IgD-negative memory B cell (primary cell): ENCODE data around the gene KIF15. TPM values are rescaled to one million over a fixed set of nuclear protein-coding genes. Genes with fewer than 3 reads are reported as not detected.

Source experiments
- H3K27ac Mint-ChIP-seq, 3 donors: one replicate each; pipeline ENCODE4 v1.8.0; 2020 to 2022; ENCODE audit warnings: mild to moderate bottlenecking in 3 of 3, mixed read lengths in 3 of 3, moderate library complexity in 1 of 3
- H3K27me3 Mint-ChIP-seq: one replicate; pipeline ENCODE4 v1.8.0; 2021; ENCODE audit warnings: mixed read lengths
- H3K36me3 Mint-ChIP-seq: one replicate; pipeline ENCODE4 v1.8.0; 2020; ENCODE audit warnings: mild to moderate bottlenecking, mixed read lengths
- H3K4me1 Mint-ChIP-seq, 3 donors: one replicate each; pipeline ENCODE4 v1.8.0; 2020 to 2022; ENCODE audit warnings: mixed read lengths in 3 of 3, mild to moderate bottlenecking in 1 of 3
- H3K4me3 Mint-ChIP-seq, 4 donors: one replicate each; pipeline ENCODE4 v1.8.0; 2020 to 2022; ENCODE audit warnings: mild to moderate bottlenecking in 4 of 4, mixed read lengths in 4 of 4, moderate library complexity in 3 of 4
- H3K9me3 Mint-ChIP-seq, 3 donors: one replicate each; pipeline ENCODE4 v1.8.0; 2020 to 2021; ENCODE audit warnings: mixed read lengths in 3 of 3, mild to moderate bottlenecking in 1 of 3
- polyA plus RNA-seq: library from polyadenylated mRNA; unstranded; fragments of 300-500 nt; fragmentation: Illumina TruSeq; gene quantifications from one replicate; pipeline ENCODE4 v1.2.3, GENCODE V29; 2021

The KIF15 gene, protein sequence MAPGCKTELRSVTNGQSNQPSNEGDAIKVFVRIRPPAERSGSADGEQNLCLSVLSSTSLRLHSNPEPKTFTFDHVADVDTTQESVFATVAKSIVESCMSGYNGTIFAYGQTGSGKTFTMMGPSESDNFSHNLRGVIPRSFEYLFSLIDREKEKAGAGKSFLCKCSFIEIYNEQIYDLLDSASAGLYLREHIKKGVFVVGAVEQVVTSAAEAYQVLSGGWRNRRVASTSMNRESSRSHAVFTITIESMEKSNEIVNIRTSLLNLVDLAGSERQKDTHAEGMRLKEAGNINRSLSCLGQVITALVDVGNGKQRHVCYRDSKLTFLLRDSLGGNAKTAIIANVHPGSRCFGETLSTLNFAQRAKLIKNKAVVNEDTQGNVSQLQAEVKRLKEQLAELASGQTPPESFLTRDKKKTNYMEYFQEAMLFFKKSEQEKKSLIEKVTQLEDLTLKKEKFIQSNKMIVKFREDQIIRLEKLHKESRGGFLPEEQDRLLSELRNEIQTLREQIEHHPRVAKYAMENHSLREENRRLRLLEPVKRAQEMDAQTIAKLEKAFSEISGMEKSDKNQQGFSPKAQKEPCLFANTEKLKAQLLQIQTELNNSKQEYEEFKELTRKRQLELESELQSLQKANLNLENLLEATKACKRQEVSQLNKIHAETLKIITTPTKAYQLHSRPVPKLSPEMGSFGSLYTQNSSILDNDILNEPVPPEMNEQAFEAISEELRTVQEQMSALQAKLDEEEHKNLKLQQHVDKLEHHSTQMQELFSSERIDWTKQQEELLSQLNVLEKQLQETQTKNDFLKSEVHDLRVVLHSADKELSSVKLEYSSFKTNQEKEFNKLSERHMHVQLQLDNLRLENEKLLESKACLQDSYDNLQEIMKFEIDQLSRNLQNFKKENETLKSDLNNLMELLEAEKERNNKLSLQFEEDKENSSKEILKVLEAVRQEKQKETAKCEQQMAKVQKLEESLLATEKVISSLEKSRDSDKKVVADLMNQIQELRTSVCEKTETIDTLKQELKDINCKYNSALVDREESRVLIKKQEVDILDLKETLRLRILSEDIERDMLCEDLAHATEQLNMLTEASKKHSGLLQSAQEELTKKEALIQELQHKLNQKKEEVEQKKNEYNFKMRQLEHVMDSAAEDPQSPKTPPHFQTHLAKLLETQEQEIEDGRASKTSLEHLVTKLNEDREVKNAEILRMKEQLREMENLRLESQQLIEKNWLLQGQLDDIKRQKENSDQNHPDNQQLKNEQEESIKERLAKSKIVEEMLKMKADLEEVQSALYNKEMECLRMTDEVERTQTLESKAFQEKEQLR (N-terminal part only)
- polyA plus RNA-seq = 0.60 TPM

DNA sequence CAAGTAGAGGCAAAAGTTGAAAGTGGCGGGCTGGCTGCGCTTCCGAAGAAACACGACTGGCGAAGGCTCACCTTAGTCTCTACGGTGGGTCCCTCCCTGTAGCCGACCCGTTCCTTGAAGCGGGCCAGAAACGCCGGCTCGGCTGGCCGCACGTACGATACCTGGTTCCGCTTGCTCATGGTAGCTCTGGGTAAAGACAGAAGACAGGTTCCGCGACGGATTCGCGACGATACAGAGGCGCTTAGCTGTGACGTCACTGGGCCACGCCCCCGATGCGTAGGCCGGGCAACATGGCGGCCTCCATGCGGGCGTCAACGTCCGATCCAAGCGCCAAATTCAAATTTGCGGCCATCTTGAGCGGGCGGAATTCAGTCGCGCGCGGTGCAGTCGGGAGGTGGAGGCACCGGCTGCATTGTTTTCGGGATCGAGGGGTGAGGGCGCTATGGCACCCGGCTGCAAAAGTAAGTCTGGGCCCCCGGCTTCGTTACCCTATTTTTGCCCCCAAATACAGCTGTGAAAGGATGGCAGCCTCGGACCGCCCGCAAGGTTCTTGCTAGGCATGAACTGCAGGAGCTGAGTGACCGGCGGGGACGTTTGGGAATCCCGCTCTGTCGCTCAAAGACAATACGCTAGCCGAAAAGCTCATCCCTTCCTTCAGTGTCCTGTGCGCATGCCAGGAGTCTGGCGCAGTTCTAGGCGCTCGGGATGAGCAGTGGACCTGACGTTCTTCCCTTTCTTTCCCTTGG lies at the start of gene KIF15, which contains the start of gene KIAA1143:
TSS of gene KIF15 (plus strand) at position 371 of the 746 bp plus-strand sequence. CDS start at position 443, 72 bp downstream.
TSS of gene KIAA1143 (minus strand) at position 196 of the 746 bp plus-strand sequence. CDS start at position 179, 17 bp downstream.
- peak within 1 kb of the TSS; percentile 88 to 99 (median 92) for H3K4me3 Mint-ChIP-seq
- peaks cover 14% of the 10 kb centered on the region for H3K36me3 Mint-ChIP-seq
- no peaks in the 10 kb centered on the region for H3K27me3 Mint-ChIP-seq

DNA sequence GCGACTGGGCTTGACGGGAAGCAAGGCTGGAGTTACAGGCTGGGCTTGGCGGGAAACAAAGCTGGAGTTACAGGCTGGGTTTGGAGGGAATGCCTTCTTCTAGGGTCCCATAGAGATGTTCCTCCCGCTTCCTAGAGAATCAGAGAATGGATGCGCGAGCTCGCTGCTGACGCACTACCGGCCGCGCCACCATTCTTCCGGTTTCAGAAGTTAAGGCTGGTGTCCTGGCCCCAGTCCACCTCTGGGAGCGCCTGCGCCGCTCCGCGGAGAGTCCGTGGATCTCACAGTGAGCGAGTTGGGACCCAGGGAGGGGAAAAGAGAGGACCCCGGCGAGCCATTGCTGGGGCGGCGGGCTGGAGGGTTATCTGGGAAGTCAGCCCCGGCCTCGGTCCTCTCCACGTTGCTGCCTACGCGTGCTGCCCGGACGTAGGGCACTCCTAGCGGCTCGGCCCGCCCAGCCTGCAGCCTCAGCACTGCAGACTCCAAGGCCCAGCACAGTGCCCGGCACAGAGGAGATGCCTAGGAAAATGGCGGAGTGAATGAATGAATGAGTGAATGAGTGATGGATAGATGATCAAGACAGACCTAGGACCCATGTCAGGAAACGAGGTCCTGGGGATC lies 49.0 kb upstream of the KIF15 start, which contains the start of gene ZNF502:
TSS of gene ZNF502 (plus strand) at position 206 of the 621 bp plus-strand sequence. CDS start 7,602 bp downstream, outside the sequence.
- H3K4me3 Mint-ChIP-seq = peak within 1 kb of the TSS; percentile 92 to 96 (median 92)
- H3K9me3 Mint-ChIP-seq = peaks cover 13 to 30% (median 28%) of the 10 kb centered on the region in 3 donors
- H3K27ac Mint-ChIP-seq = peak within 1 kb of the TSS in 2 of 3 donors; percentile 47 to 71
- peaks cover 0 to 11% (median 8%) of the 10 kb centered on the region in 3 donors for H3K4me1 Mint-ChIP-seq
- peaks cover 8% of the 10 kb centered on the region for H3K27me3 Mint-ChIP-seq
- H3K36me3 Mint-ChIP-seq = peaks cover 5% of the 10 kb centered on the region

More for the DNA sequence above, at the start of gene KIF15, which contains the start of gene KIAA1143:
- H3K4me1 Mint-ChIP-seq = peaks cover 20 to 32% (median 24%) of the 10 kb centered on the region in 3 donors
- H3K27ac Mint-ChIP-seq = peak within 1 kb of the TSS; percentile 81 to 93 (median 91)
- peaks cover 5 to 11% (median 5%) of the 10 kb centered on the region in 3 donors for H3K9me3 Mint-ChIP-seq

DNA sequence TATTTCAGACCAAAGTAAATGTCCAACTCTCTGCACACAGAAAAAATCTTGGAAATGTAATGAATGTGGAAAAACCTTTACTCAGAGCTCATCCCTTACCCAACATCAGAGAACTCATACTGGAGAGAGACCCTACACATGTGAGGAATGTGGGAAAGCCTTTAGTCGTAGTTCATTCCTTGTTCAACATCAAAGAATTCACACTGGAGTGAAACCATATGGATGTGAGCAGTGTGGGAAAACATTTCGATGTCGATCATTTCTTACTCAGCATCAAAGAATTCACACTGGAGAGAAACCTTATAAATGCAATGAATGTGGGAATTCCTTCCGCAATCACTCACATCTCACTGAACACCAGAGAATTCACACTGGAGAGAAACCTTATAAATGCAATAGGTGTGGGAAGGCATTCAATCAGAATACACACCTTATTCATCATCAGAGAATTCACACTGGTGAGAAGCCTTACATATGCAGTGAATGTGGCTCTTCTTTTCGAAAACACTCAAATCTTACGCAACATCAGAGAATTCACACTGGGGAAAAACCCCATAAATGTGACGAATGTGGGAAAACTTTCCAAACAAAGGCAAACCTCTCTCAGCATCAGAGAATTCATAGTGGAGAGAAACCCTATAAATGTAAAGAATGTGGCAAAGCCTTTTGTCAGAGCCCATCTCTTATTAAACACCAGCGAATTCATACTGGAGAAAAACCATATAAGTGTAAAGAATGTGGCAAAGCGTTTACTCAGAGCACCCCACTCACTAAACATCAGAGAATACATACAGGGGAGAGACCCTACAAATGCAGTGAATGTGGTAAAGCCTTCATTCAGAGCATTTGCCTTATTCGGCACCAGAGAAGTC lies 40.1 kb upstream of the KIF15 start:
- peaks cover 20 to 61% (median 53%) of the 10 kb centered on the region in 3 donors for H3K9me3 Mint-ChIP-seq
- peaks cover 12% of the 10 kb centered on the region for H3K36me3 Mint-ChIP-seq
- H3K4me3 Mint-ChIP-seq = no peak overlapping the region

DNA sequence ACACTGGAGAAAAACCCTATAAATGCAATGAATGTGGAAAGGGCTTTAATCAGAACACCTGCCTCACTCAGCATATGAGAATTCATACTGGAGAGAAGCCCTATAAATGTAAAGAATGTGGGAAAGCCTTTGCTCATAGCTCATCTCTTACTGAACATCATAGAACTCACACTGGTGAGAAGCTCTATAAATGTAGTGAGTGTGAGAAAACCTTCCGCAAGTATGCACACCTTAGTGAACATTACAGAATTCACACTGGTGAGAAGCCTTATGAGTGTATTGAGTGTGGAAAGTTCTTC lies 39.5 kb upstream of the KIF15 start:
- peaks cover 20 to 55% (median 49%) of the 10 kb centered on the region in 3 donors for H3K9me3 Mint-ChIP-seq
- no peak overlapping the region for H3K4me3 Mint-ChIP-seq
- H3K27ac Mint-ChIP-seq = no peak overlapping the region
- H3K36me3 Mint-ChIP-seq = peaks cover 12% of the 10 kb centered on the region
- no peaks in the 10 kb centered on the region for H3K27me3 Mint-ChIP-seq
- H3K4me1 Mint-ChIP-seq = no peaks in the 10 kb centered on the region

More for the DNA sequence above, 40.1 kb upstream of the KIF15 start:
- Mint-ChIP-seq H3K27me3 (no peaks in the 10 kb centered on the region), H3K27ac (no peak overlapping the region), H3K4me1 (no peaks in the 10 kb centered on the region)

DNA sequence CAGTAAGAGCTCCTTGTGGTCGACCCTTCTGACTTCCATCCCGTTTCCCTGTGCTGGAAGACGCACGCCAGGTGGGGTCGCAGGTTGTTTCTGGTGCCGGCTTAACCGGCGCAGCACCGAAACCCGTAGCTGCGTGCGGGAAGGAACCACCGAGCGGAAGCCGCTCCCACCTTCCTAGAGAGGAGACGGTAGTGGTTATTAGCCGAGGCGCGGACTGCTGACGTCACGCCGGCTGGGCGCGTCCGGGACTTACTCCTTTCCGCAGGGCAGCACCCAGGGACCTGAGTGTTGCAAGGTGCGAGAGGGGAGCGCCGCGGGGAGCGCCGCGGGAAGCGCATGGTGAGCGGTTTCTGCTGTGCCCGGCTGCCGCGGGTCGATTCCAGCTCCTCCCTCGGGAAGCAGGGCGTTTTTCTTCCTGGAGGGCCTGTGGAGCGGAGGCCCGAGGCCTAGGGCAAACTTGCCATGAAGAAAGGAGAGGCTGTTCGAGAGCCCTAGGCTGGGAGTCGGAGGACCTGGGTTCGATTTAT lies 32.1 kb upstream of the KIF15 start, which contains the start of gene ZNF501:
TSS of gene ZNF501 (plus strand) at position 252 of the 527 bp plus-strand sequence. CDS start 4,787 bp downstream, outside the sequence.
- H3K4me1 Mint-ChIP-seq = peaks cover 5 to 9% (median 7%) of the 10 kb centered on the region in 3 donors
- H3K27me3 Mint-ChIP-seq = no peaks in the 10 kb centered on the region
- H3K9me3 Mint-ChIP-seq = peaks cover 22 to 59% (median 36%) of the 10 kb centered on the region in 3 donors
- H3K4me3 Mint-ChIP-seq = peak within 1 kb of the TSS; percentile 95 to 100 (median 96)
- H3K36me3 Mint-ChIP-seq = peaks cover 18% of the 10 kb centered on the region
- peak within 1 kb of the TSS; percentile 90 to 95 (median 91) for H3K27ac Mint-ChIP-seq

DNA sequence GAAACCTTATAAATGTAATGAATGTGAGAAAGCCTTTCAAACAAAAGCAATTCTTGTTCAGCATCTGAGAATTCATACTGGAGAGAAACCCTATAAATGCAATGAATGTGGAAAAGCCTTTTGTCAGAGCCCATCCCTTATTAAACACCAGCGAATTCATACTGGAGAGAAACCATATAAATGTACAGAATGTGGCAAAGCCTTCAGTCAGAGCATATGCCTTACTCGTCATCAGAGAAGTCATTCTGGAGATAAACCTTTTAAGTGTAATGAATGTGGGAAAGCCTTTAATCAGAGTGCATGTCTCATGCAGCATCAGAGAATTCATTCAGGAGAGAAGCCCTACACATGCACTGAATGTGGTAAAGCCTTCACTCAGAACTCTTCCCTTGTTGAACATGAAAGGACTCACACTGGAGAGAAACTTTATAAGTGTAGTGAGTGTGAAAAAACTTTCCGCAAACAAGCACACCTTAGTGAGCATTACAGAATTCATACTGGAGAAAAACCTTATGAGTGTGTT lies 26.9 kb upstream of the KIF15 start:
- Mint-ChIP-seq H3K4me1 (peaks cover 0 to 5% (median 0%) of the 10 kb centered on the region in 3 donors), H3K27me3 (no peaks in the 10 kb centered on the region), H3K27ac (no peak overlapping the region), H3K4me3 (no peak overlapping the region), H3K36me3 (peaks cover 25% of the 10 kb centered on the region), H3K9me3 (peaks cover 22 to 62% (median 25%) of the 10 kb centered on the region in 3 donors)

DNA sequence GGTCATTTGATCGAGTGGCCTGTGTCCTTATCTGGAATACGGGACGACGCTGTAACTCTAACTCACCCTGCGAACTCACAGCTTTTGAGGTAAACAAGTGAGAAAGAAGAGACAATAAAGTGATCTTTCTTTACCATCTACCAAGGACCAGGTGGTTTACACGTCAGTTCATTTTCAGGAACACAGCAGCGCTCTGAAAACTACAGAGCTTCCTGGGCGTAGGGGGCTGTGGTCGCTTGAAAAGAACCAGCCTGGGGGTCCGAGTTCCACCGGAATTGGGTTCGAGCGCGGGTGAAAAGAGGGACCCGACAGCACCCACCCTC lies 532 bp upstream of the KIF15 start:
- H3K27ac Mint-ChIP-seq = peak overlapping the region; percentile 81 to 93 (median 91)
- H3K4me1 Mint-ChIP-seq = peaks cover 20 to 32% (median 24%) of the 10 kb centered on the region in 3 donors
- peak overlapping the region; percentile 88 to 99 (median 92) for H3K4me3 Mint-ChIP-seq
- H3K27me3 Mint-ChIP-seq = no peaks in the 10 kb centered on the region
- peaks cover 5 to 11% (median 5%) of the 10 kb centered on the region in 3 donors for H3K9me3 Mint-ChIP-seq
- peaks cover 14% of the 10 kb centered on the region for H3K36me3 Mint-ChIP-seq

DNA sequence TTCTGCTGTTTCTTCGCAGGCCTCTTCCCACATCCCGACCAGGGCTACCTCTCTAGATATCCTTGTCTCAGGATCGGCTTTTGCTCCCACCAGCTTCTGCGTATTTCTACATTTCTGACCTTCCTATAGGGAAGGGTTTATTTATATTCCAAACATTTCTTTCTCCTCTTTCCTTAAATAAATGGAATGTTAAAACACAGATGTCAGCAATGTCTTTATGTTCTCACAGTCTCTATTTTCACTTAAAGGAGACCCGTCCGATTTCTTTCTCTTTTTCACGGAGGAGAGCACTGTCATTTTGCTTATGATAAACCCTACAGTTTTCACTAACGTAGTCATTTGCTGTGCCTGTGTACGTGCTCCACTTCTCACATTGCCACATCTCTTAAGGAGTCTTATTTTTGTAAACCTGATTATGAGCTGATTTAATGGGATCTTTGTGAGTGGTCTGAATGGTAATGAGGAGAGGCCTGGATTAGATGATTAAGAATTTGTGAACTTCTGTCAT lies 630 bp downstream of the KIF15 start:
- H3K27ac Mint-ChIP-seq = peak overlapping the region; percentile 1 to 87 (median 81)
- H3K4me3 Mint-ChIP-seq = peak overlapping the region; percentile 88 to 99 (median 92)
- H3K4me1 Mint-ChIP-seq = peaks cover 18 to 32% (median 24%) of the 10 kb centered on the region in 3 donors
- peaks cover 12% of the 10 kb centered on the region for H3K36me3 Mint-ChIP-seq
- H3K27me3 Mint-ChIP-seq = no peaks in the 10 kb centered on the region
- peaks cover 3 to 10% (median 5%) of the 10 kb centered on the region in 3 donors for H3K9me3 Mint-ChIP-seq

DNA sequence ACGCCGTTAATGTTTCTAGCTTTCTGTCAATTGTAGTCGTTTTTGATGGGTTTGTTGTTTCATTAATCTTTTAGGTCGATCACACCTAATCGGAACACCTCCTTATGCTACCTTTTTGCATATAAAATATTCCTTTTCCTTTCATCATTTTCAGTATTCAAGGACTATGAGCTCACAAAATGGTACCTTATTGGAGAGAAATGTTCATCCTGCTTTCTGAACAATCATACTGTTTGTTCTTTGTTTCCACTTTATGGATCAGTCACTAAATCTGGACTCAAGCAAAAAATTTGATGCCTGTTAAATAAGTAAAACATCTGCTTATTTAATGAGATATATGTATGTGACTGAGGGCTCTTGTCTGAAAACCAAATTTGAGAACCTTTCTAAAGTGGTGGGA lies 1.1 kb downstream of the KIF15 start:
- Mint-ChIP-seq H3K9me3 (peaks cover 1 to 6% (median 2%) of the 10 kb centered on the region in 3 donors), H3K36me3 (peaks cover 7% of the 10 kb centered on the region), H3K4me1 (peaks cover 14 to 29% (median 19%) of the 10 kb centered on the region in 3 donors), H3K27ac (peak overlapping the region in 2 of 3 donors; percentile 1 to 81), H3K4me3 (peak overlapping the region; percentile 88 to 99 (median 92)), H3K27me3 (no peaks in the 10 kb centered on the region)

DNA sequence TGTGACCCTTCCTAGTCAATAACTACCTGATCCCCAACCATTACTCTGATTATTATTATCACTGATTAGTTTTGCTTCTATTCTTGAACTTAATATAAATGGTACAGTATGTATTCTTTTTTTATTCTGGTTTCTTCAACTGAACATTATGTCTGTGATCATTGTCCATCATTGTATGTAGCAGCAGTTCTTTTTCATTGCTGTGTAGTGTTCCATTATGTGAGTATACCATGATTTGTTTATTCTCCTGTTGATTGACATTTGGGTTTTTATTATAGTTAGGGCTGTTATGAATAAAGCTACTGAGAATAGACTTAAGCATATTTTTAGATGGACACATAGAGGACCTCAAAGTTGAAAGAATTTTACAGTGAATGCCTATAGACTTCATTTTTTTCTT lies 2.7 kb downstream of the KIF15 start:
- Mint-ChIP-seq H3K36me3 (peaks cover 5% of the 10 kb centered on the region), H3K9me3 (no peaks in the 10 kb centered on the region), H3K27me3 (no peaks in the 10 kb centered on the region), H3K4me3 (peak overlapping the region in 1 of 4 donors; percentile 65), H3K4me1 (peaks cover 11 to 22% (median 12%) of the 10 kb centered on the region in 3 donors), H3K27ac (peak overlapping the region in 1 of 3 donors; percentile 20)

DNA sequence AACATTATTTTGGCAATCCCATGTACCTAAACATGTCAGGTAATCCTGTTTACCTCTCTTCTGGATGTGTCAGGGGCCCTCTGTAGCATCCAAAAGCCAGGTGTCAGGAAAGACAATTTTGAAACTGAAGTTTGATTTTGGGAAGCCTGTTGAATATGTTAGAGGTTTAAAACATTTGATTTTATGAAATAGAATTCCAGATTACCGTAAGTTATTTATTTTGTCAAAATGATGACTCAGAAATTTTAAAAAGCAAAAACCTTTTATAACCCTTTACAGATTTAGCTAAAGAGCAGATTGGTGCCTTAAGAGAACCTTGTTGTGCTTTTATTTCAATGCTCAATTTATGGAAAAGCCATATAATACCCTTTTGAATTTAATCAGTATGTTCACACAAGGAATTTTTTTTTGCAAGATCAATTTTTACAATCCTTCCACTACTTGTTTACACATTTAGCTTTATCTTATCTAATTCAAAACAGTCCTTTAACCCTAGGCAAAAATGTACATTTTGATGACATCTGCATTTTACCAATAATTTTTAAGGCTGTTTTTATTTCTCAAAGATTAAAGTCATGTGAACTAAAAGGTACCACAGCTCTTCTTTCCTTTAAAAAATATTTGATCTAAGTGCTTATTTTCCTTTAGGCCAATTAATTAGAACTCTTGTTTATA lies 10.0 kb downstream of the KIF15 start:
- peaks cover 0 to 2% (median 1%) of the 10 kb centered on the region in 3 donors for H3K4me1 Mint-ChIP-seq
- no peak overlapping the region for H3K27ac Mint-ChIP-seq
- no peak overlapping the region for H3K4me3 Mint-ChIP-seq
- peaks cover 13% of the 10 kb centered on the region for H3K36me3 Mint-ChIP-seq
- H3K9me3 Mint-ChIP-seq = peaks cover 4 to 13% (median 10%) of the 10 kb centered on the region in 3 donors
- H3K27me3 Mint-ChIP-seq = no peaks in the 10 kb centered on the region
